ENCODE measurements around the gene SLC16A8.

SLC16A8 gene

DNA sequence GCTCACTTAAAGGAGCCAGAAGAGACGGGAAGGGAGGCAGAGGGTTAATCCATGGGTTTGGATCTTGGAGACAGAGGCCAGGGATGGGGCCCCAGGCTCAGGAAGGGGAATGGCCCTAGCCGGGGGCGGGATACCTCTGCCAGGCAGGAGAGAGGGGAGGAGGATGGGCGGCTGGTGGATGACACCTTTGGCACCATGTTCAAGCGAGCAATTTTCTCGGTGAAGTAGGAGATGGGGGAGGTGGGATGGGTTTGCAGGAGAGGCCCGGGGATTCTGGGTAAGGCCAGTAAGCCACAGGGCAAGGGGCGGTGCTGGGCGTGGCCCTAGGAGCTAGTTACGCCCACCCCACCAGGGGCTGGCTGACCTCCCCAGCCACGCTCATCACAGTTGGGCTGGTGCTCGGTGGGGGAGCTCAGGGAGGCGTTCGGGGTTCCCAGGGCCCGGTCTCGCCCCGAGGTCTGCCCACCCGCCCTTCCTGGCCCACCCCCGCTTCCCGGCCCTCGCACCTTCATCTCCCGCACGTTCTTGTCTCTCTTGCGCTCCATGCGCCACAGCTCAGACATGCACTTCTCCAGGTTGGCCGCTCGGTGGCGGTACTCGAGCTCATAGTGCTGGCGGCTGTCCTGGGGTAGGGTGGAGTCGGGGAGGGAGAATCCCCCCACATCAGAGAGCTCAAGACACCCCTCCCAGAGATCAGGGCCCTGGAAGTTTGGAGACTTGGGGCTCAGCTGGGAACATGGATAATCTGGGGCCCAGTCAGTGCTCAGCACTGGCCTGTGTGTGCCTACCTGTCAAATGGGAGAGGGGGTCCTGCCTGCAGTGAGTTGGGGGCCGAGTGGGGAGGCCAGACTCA, 13.8 kb upstream of the SLC16A8 start:
- Histone ChIP-seq H3K4me3 (no peak overlapping the region), H3K27ac (peak overlapping the region; percentile 28 to 63)
- no peak for DNase-seq (ENCODE audit: low spot score)
- TF ChIP-seq, protein P1, sequence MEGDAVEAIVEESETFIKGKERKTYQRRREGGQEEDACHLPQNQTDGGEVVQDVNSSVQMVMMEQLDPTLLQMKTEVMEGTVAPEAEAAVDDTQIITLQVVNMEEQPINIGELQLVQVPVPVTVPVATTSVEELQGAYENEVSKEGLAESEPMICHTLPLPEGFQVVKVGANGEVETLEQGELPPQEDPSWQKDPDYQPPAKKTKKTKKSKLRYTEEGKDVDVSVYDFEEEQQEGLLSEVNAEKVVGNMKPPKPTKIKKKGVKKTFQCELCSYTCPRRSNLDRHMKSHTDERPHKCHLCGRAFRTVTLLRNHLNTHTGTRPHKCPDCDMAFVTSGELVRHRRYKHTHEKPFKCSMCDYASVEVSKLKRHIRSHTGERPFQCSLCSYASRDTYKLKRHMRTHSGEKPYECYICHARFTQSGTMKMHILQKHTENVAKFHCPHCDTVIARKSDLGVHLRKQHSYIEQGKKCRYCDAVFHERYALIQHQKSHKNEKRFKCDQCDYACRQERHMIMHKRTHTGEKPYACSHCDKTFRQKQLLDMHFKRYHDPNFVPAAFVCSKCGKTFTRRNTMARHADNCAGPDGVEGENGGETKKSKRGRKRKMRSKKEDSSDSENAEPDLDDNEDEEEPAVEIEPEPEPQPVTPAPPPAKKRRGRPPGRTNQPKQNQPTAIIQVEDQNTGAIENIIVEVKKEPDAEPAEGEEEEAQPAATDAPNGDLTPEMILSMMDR (IDR thresholded peaks at IDR 0.05) = no peak

GRCh38 chr22:38097058-38097457, 13.1 kb upstream of the SLC16A8 start:
- no peak for DNase-seq (ENCODE audit: low spot score)
- no peak overlapping the region for H3K27ac ChIP-seq
- TF ChIP-seq, protein P1 (IDR thresholded peaks at IDR 0.05) = no peak
- H3K4me3 ChIP-seq = no peak overlapping the region

DNA sequence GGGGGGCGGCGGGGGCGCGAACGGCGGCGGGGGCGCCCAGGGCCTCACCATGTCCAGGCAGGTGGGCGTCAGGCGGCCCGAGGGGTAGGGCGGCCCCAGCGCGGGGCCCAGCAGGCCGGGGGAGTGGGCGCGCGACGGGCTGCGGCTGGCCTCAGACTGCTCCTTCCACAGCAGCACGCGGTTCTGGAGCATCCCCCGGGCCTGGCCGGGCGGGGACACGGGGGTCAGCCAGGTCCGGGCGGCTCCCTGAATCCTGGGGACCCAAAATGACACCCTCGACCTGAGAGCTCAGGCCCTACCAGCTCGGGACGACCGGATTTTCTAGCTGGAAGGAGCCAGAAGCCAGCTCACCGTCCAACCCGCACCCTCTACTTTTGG, 5.5 kb upstream of the SLC16A8 start:
- TF ChIP-seq, protein P1 (IDR thresholded peaks at IDR 0.05) = no peak
- Histone ChIP-seq H3K4me3 (peak overlapping the region; percentile 62), H3K27ac (no peak overlapping the region)
- no peak for DNase-seq (ENCODE audit: low spot score)

DNA sequence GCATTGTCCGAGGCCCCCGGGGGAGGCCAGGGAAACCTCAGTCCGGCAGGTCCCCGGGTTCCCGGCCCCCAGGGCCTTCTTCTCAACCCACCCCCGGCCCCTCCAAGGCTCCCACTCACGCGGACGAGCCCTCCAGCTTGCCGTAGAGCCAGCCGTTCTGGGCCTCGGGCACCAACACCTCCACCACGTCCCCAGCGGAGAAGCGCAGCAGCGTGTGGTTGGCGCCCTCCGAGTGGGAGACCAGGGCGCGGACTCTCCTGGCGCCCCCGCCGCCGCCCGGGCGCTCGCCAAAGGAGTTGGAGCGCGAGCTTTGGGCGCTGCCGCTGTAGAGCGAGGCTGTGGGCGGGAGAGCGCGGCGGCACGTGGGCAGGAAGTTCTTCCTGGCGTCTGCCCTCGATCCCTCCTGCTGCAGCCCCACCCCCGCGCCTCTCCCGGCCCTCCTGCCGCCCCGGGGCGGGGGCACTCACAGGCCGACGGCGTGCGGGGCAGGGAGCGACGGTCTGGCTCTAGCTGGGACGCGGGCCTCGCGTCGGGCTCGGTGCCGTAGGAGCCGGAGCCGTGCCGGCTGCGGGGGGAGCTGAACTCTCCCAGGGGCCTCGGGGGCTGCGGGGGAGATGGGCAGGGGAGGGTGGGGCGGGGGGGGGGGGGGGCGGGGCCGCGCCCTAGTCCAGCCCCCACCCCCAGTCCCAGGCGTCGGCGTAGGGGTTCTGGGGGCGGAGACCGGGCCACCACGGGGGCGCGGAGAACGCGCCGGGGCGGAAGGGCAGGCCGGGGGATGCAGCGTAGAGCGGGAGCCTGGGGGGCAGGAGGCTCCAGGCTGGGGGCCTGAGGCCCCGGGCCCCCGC, 4.9 kb upstream of the SLC16A8 start:
- Histone ChIP-seq H3K4me3 (peak overlapping the region; percentile 62), H3K27ac (no peak overlapping the region)
- TF ChIP-seq, protein P1 (IDR thresholded peaks at IDR 0.05) = no peak
- no peak for DNase-seq (ENCODE audit: low spot score)

DNA sequence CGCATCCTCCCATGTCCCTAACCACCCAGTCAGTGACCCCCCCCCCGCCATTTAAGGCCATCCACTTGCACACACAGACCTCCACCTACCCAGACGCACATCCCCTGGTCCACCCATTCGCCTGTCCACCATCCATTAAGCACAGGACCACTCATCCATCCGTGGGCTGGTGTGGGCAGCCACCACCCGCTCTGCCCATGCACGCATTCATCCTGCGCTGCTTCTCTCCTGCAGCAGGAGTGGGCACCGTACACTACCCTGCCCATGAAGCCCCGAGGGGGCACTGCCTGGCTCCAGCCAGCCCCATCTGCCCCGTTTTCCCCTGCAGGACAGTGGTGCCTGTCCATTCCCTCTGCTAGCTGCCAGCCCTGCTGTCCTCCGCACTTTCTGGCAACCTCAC, 3.9 kb upstream of the SLC16A8 start:
- H3K4me3 ChIP-seq = no peak overlapping the region
- no peak for DNase-seq (ENCODE audit: low spot score)
- no peak overlapping the region for H3K27ac ChIP-seq
- TF ChIP-seq, protein P1 (IDR thresholded peaks at IDR 0.05) = no peak

- Histone ChIP-seq H3K27ac (no peak overlapping the region), H3K4me3 (no peak overlapping the region)
- TF ChIP-seq, protein P1 (IDR thresholded peaks at IDR 0.05) = no peak
- no peak for DNase-seq (ENCODE audit: low spot score)
These were observed 3.0 kb upstream of the SLC16A8 start for GRCh38 chr22:38086942-38087341.
